Neural cell (in vitro differentiated cells): ENCODE results near the gene RPS15. TPM values are rescaled to one million over a fixed set of nuclear protein-coding genes. Genes with fewer than 3 reads are reported as not detected.

Experiments
- H2AFZ ChIP-seq: fragments of 200-600, 300-800 bp; sonication (generic), shearing (Covaris generic); 2 replicates; pipeline ENCODE4 v1.6.0; 2014; ENCODE audit warnings: low read depth, mild to moderate bottlenecking, antibody characterized with exemption, low read length, moderate library complexity
- H3F3A ChIP-seq: fragments of 200-600 bp; shearing (Covaris generic); 2 replicates; pipeline ENCODE4 v1.6.1; 2016; ENCODE audit warnings: mild to moderate bottlenecking, moderate library complexity, mixed read lengths, antibody characterized with exemption, low read length; ENCODE audit not compliant: insufficient read depth, poor library complexity, severe bottlenecking
- H3K27ac ChIP-seq: fragments of 200-600, 300-800 bp; sonication (generic), shearing (Covaris generic); 2 replicates; pipeline ENCODE4 v1.5.1; 2014; ENCODE audit warnings: mild to moderate bottlenecking, low read length, moderate library complexity
- H3K27me3 ChIP-seq: fragments of 300-800, 200-600 bp; sonication (generic), shearing (Covaris generic); 2 replicates; pipeline ENCODE4 v1.6.0; 2014; ENCODE audit warnings: mild to moderate bottlenecking, low read depth, low read length, moderate library complexity; ENCODE audit not compliant: insufficient read depth
- H3K36me3 ChIP-seq: fragments of 300-800, 200-600 bp; sonication (generic), shearing (Covaris generic); 2 replicates; pipeline ENCODE4 v1.5.1; 2014; ENCODE audit warnings: mild to moderate bottlenecking, antibody characterized with exemption, low read length, moderate library complexity; ENCODE audit not compliant: insufficient read depth
- H3K4me2 ChIP-seq: fragments of 300-800, 200-600 bp; sonication (generic), shearing (Covaris generic); 2 replicates; pipeline ENCODE4 v1.6.0; 2014; ENCODE audit warnings: mild to moderate bottlenecking, low read length
- H3K4me3 ChIP-seq: fragments of 300-800, 200-600 bp; sonication (generic), shearing (Covaris generic); 2 replicates; pipeline ENCODE4 v1.5.1; 2014; ENCODE audit warnings: mild to moderate bottlenecking, low read length, moderate library complexity
- H3K79me2 ChIP-seq: fragments of 200-600 bp; shearing (Covaris generic); replicated peaks from 2 replicates; pipeline ENCODE4 v1.6.0; 2014; ENCODE audit warnings: mild to moderate bottlenecking, low read length, moderate library complexity; ENCODE audit not compliant: insufficient read depth
- H3K9ac ChIP-seq: fragments of 300-800, 200-600 bp; sonication (generic), shearing (Covaris generic); 2 replicates; pipeline ENCODE4 v1.6.1; 2016; ENCODE audit warnings: mild to moderate bottlenecking, low read length, mixed read lengths
- H3K9me2 ChIP-seq: fragments of 200-600 bp; shearing (Covaris generic); 2 replicates; pipeline ENCODE4 v1.6.1; 2016; ENCODE audit warnings: mild to moderate bottlenecking, low read length, mixed read lengths; ENCODE audit not compliant: insufficient read depth
- H3K9me3 ChIP-seq: fragments of 200-600, 300-800 bp; sonication (generic), shearing (Covaris generic); 2 replicates; pipeline ENCODE4 v1.6.1; 2016; ENCODE audit warnings: mild to moderate bottlenecking, mixed run types, low read length, moderate library complexity, mixed read lengths
- H4K20me1 ChIP-seq: fragments of 200-600 bp; shearing (Covaris generic); 2 replicates; pipeline ENCODE4 v1.6.1; 2016; ENCODE audit warnings: mild to moderate bottlenecking, mixed run types; ENCODE audit not compliant: insufficient read depth
- CTCF ChIP-seq: fragments of 450-650 bp; IDR thresholded peaks from 2 replicates; pipeline ENCODE4 v1.5.1; 2014; ENCODE audit warnings: antibody characterized with exemption, mild to moderate bottlenecking, moderate library complexity; ENCODE audit not compliant: poor library complexity, severe bottlenecking
- EP300 ChIP-seq: fragments of 450-650 bp; conservative IDR thresholded peaks from 2 replicates; pipeline ENCODE4 v1.6.1; 2014; ENCODE audit warnings: antibody characterized with exemption, mild to moderate bottlenecking, moderate library complexity; ENCODE audit not compliant: poor library complexity, severe bottlenecking
- EZH2 ChIP-seq: fragments of 200-600, 300-800 bp; shearing (Covaris generic), sonication (generic); IDR thresholded peaks from 2 replicates; pipeline ENCODE4 v1.6.1; 2014; ENCODE audit warnings: antibody characterized with exemption, low read length, borderline replicate concordance, mild to moderate bottlenecking; ENCODE audit not compliant: insufficient read depth, poor library complexity, severe bottlenecking
- MXI1 ChIP-seq: fragments of 450-650 bp; conservative IDR thresholded peaks from 2 replicates; pipeline ENCODE4 v1.6.1; 2014; ENCODE audit warnings: antibody characterized with exemption, mild to moderate bottlenecking; ENCODE audit not compliant: poor library complexity, severe bottlenecking
- POLR2AphosphoS5 ChIP-seq: IDR thresholded peaks from 2 replicates; pipeline ENCODE4 v1.6.1; 2012
- RAD21 ChIP-seq: fragments of 450-650 bp; conservative IDR thresholded peaks from 2 replicates; pipeline ENCODE4 v1.6.1; 2014; ENCODE audit warnings: antibody characterized with exemption, mild to moderate bottlenecking, moderate library complexity
- REST ChIP-seq: IDR thresholded peaks from 2 replicates; pipeline ENCODE4 v1.6.1; 2012; ENCODE audit warnings: borderline replicate concordance
- SMC3 ChIP-seq: fragments of 450-650 bp; conservative IDR thresholded peaks from 2 replicates; pipeline ENCODE4 v1.6.1; 2014; ENCODE audit warnings: antibody characterized with exemption, mild to moderate bottlenecking, moderate library complexity; ENCODE audit not compliant: poor library complexity
- TAF1 ChIP-seq: IDR thresholded peaks from 2 replicates; pipeline ENCODE4 v1.6.1; 2012; ENCODE audit warnings: low read depth
- polyA minus RNA-seq: library from RNA; depleted of rRNA, polyadenylated mRNA; stranded (reverse); fragments of >200 nt; gene quantifications from 2 replicates; pipeline ENCODE4 v1.2.3, GENCODE V29; 2014
- polyA plus RNA-seq: library from polyadenylated mRNA; depleted of rRNA; stranded (reverse); fragments of >200 nt; gene quantifications from 2 replicates; pipeline ENCODE4 v1.2.3, GENCODE V29; 2014

RPS15 gene
- polyA plus RNA-seq (452 and 591 TPM in 2 replicates), polyA minus RNA-seq (127 and 197 TPM in 2 replicates)

GRCh38 chr19:1438035-1438932 lies at the start of gene RPS15:
Gene RPS15, plus strand, starts transcription at chr19:1438396. Its CDS starts 30 bp downstream, at chr19:1438426.
- peaks cover 4% of the 10 kb centered on the region for H3F3A ChIP-seq
- H2AFZ ChIP-seq: no peak within 1 kb of the TSS
- H3K79me2 ChIP-seq: peaks cover 14% of the 10 kb centered on the region
- H3K4me2 ChIP-seq: peak within 1 kb of the TSS; percentile 44
- H3K27me3 ChIP-seq: no peaks in the 10 kb centered on the region
- no peaks in the 10 kb centered on the region for H3K36me3 ChIP-seq
- H3K9me2 ChIP-seq: no peaks in the 10 kb centered on the region
- peak within 1 kb of the TSS; percentile 96 for H3K4me3 ChIP-seq
- peaks cover 4% of the 10 kb centered on the region for H4K20me1 ChIP-seq
- TF ChIP-seq EP300: peak; percentile 71
- TF ChIP-seq EZH2: no peak
- TF ChIP-seq CTCF: peak; percentile 98
- TF ChIP-seq MXI1: peak; percentile 86
- TF ChIP-seq TAF1: peak; percentile 98
- TF ChIP-seq SMC3: peak; percentile 70
- peak; percentile 58 for TF ChIP-seq RAD21
- peak; percentile 97 for TF ChIP-seq REST
- TF ChIP-seq POLR2AphosphoS5: peak; percentile 98
- peak within 1 kb of the TSS; percentile 82 for H3K27ac ChIP-seq
- no peaks in the 10 kb centered on the region for H3K9me3 ChIP-seq
- H3K9ac ChIP-seq: peak within 1 kb of the TSS; percentile 81

GRCh38 chr19:1388637-1389026 lies 49.6 kb upstream of the RPS15 start:
- H3K9me3 ChIP-seq: no peaks in the 10 kb centered on the region
- no peaks in the 10 kb centered on the region for H3K27me3 ChIP-seq
- H3K4me3 ChIP-seq: no peak overlapping the region
- no peaks in the 10 kb centered on the region for H3F3A ChIP-seq
- H3K27ac ChIP-seq: no peak overlapping the region
- TF ChIP-seq EZH2: no peak
- no peak for TF ChIP-seq MXI1
- TF ChIP-seq CTCF: no peak
- no peak for TF ChIP-seq REST
- no peak overlapping the region for H2AFZ ChIP-seq
- H3K9ac ChIP-seq: no peak overlapping the region
- H4K20me1 ChIP-seq: no peaks in the 10 kb centered on the region
- no peaks in the 10 kb centered on the region for H3K9me2 ChIP-seq
- H3K79me2 ChIP-seq: peaks cover 10% of the 10 kb centered on the region
- no peak overlapping the region for H3K4me2 ChIP-seq
- H3K36me3 ChIP-seq: no peaks in the 10 kb centered on the region
